ENCODE measurements around the gene FBN1. TPM values are rescaled to one million over a fixed set of nuclear protein-coding genes. Genes with fewer than 3 reads are reported as not detected.
A peak's percentile ranks its signal among the peaks of the same experiment; 100 is the strongest.

The FBN1 gene
- total and polyA plus RNA-seq, 12 donors = 5.6 to 84.6 (median 54.5) TPM

- Histone ChIP-seq H3K4me3 (no peak overlapping the region), H3K4me1 (replicated peaks in 1 of 2) (no peaks in the 10 kb centered on the region), H3K27ac (no peak overlapping the region), H3K9me3 (replicated peaks in 1 of 3) (no peaks in the 10 kb centered on the region), H3K36me3 (replicated peaks in 1 of 2) (no peaks in the 10 kb centered on the region), H3K27me3 (no peaks in the 10 kb centered on the region)
- WGBS, 4 donors = 83 to 98% (median 91%) methylated on average over 2 of the region's 2 CpGs
- no peak for TF ChIP-seq CTCF (IDR thresholded peaks at IDR 0.05)
- TF ChIP-seq POLR2A (IDR thresholded peaks at IDR 0.05) = no peak
- no peak for DNase-seq
- intact Hi-C loops (cut with DNase I) = no loop called here
Measured at GRCh38 chr15:48548455-48548854, 97.1 kb downstream of the FBN1 start.

- H3K9me3 ChIP-seq (replicated peaks in 1 of 3) = no peaks in the 10 kb centered on the region
- H3K27ac ChIP-seq = peak overlapping the region in 1 of 5 donors; percentile 36
- no peak for DNase-seq
- H3K27me3 ChIP-seq = no peaks in the 10 kb centered on the region
- TF ChIP-seq CTCF (IDR thresholded peaks at IDR 0.05) (no peak), POLR2A (IDR thresholded peaks at IDR 0.05) (no peak)
- peaks cover 0 to 7% of the 10 kb centered on the region in 2 donors for H3K4me1 ChIP-seq (replicated peaks in 1 of 2)
- H3K36me3 ChIP-seq (replicated peaks in 1 of 2) = no peaks in the 10 kb centered on the region
- intact Hi-C loops (cut with DNase I) = no loop called here
- H3K4me3 ChIP-seq = no peak overlapping the region
- 66 to 70% (median 67%) methylated on average over 4 of the region's 4 CpGs for WGBS, 4 donors
Measured at GRCh38 chr15:48547286-48547685, 98.2 kb downstream of the FBN1 start.

GRCh38 chr15:48546296-48546695, 99.2 kb downstream of the FBN1 start:
- intact Hi-C loops (cut with DNase I) = no loop called here
- WGBS, 4 donors = 75 to 91% (median 85%) methylated on average over 3 of the region's 3 CpGs
- H3K27ac ChIP-seq = no peak overlapping the region
- no peaks in the 10 kb centered on the region for H3K36me3 ChIP-seq (replicated peaks in 1 of 2)
- H3K9me3 ChIP-seq (replicated peaks in 1 of 3) = no peaks in the 10 kb centered on the region
- TF ChIP-seq CTCF (IDR thresholded peaks at IDR 0.05) (no peak), POLR2A (IDR thresholded peaks at IDR 0.05) (no peak)
- H3K4me3 ChIP-seq = no peak overlapping the region
- H3K4me1 ChIP-seq (replicated peaks in 1 of 2) = peaks cover 0 to 17% of the 10 kb centered on the region in 2 donors
- H3K27me3 ChIP-seq = no peaks in the 10 kb centered on the region
- DNase-seq = no peak

GRCh38 chr15:48544778-48545177, 100.7 kb downstream of the FBN1 start:
- no peak for DNase-seq
- H3K4me3 ChIP-seq = no peak overlapping the region
- WGBS, 4 donors = 73 to 82% (median 78%) methylated on average over 2 of the region's 2 CpGs
- H3K27me3 ChIP-seq = no peaks in the 10 kb centered on the region
- no peak overlapping the region for H3K27ac ChIP-seq
- peaks cover 0 to 17% of the 10 kb centered on the region in 2 donors for H3K4me1 ChIP-seq (replicated peaks in 1 of 2)
- TF ChIP-seq POLR2A (IDR thresholded peaks at IDR 0.05) (no peak), CTCF (IDR thresholded peaks at IDR 0.05) (no peak)
- no peaks in the 10 kb centered on the region for H3K9me3 ChIP-seq (replicated peaks in 1 of 3)
- intact Hi-C loops (cut with DNase I) = no loop called here
- H3K36me3 ChIP-seq (replicated peaks in 1 of 2) = no peaks in the 10 kb centered on the region

All from adrenal gland (tissue), 12 donors.